IPS DF 19.7 (cell line): ENCODE measurements around the gene VPS26A.
"Not testable (repeated sequence)": the region's sequence is repeated elsewhere in the genome, so short reads cannot be mapped to it uniquely, and the experiment has no call there.

Experiments
- DNase-seq: peaks from one replicate; pipeline ENCODE4 v3.0.0-alpha.2; 2013; ENCODE audit warnings: low read depth, low spot score

VPS26A gene

DNA sequence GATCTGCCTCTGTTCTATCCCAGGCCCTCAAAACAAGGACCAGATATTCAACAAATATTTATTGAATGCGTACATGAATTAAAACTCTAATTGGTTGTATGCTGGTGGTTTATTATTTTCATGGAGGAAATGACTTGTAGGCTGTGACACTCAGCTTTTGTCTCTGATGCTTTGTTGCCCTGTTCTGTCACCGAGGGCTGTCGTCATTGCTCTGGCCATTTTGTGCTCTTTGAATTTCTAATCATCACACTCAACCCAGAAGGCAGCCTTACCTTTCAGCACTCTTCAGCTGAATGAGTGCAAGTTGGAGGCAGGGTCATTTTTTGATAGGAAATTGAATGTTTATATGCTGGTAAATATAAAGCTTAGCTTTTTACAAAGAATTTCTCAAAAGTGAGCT lies 21.5 kb upstream of the VPS26A start:
- DNase-seq: no peak

- no peak for DNase-seq
Observed at GRCh38 chr10:69103784-69104183, 20.2 kb upstream of the VPS26A start.

GRCh38 chr10:69104994-69105790 lies 18.8 kb upstream of the VPS26A start:
- no peak for DNase-seq

DNA sequence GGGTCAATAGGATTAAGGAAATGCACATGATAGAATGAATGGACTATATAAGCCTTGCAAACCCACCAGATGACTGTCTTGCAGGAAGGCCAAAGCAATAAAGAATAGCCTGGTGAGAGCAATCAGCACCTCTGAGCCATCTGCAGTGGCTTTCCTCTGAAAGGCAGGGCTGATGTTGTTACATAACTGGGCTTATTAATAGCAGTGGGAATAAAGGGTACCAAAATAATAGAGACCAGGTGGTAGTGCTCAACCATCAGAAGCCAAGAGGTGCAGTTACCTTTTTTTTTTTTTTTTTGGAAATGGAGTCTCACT lies 16.8 kb upstream of the VPS26A start:
- no peak for DNase-seq

- DNase-seq: no peak
Observed at GRCh38 chr10:69107699-69108098, 16.3 kb upstream of the VPS26A start.

DNA sequence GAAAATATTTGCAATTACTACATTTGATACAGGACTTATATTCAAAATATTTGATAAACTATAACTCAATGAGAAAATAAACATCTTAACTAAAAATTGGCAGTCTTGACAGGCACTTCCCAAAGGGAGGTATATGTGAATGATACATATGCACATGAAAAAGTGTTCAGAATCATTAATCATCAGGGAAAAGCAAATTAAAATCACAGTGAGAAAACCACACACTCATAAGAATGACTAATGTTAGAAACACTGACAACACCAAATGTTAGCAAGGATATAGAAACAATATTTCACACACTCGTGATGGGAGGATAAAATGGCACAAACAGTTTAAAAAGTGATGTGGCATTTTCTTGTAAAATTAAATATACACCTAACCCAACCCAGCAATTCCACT lies 4.1 kb upstream of the VPS26A start:
- no peak for DNase-seq

- DNase-seq: no peak
Observed at GRCh38 chr10:69123306-69123746, 652 bp upstream of the VPS26A start.

DNA sequence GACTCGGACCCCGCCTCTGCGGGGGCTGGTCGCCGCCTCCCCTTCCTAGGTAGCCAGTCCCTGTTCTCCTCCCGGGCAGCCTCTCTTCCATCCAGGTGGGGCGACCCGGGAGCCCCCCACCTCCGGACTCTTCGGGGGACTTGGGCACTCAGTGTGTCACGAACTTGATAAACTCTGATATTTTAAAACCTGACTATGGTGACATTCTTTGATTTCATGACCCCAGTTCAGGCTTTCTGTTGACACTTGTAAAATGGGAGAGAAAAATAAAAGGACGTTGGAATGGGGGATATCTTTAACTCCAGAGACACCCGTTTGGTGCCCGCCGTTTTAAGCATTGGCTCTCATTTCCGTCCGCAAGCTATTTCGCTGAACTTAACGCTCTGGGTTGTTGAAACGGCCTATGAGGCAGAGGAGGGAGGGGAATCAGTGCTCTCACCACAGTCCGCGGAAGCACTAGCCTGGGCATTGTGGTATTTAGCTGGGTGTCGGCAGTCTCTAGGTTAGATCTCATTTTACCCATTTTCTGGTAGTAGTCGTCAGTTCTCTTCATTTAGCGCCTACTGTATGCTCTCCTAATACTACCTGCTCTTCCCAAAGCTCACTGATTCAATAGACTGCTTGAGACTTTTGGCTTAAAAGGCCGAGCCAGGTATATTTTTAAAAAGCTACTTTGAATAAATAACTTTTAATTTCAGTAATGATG lies 738 bp downstream of the VPS26A start:
- DNase-seq: no peak

- DNase-seq: no peak
Observed at GRCh38 chr10:69125554-69125953, 1.6 kb downstream of the VPS26A start.

DNA sequence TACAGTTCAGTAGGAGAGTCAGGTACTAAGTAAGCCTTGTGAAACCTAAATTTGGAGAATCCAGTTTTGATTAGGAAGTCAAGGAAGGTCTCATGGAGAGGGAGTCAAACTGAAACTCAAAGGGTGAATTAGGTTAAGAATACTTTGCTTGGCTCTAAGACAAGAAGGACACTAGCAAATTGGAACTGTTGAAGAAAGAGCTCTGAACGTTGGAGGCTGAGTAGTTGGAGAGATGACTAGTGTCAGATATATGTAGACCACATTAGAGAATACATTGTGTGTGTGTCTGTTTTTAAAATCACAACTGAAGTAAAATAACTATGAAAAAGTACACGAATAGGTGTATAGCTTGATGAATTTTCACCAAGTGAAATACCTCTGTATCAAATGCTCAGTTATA lies 6.3 kb downstream of the VPS26A start:
- DNase-seq: no peak

DNA sequence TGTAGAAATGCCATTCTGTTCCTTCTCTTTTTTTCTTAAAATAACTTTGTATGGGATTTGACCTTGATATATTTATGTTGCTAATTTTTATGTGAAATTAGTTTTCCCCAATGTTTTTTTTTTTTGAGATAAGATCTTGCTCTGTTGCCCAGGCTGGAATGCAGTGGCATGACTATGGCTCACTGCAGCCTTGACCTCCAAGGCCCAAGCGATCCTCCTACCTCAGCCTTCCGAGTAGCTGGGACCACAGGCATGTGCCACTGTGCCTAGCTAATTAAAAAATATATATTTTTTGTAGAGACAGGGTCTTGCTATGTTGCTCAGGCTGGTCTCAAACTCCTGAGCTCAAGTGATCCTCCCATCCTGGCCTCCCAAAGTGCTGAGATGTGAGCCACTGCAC lies 16.0 kb downstream of the VPS26A start:
- DNase-seq: no peak

DNA sequence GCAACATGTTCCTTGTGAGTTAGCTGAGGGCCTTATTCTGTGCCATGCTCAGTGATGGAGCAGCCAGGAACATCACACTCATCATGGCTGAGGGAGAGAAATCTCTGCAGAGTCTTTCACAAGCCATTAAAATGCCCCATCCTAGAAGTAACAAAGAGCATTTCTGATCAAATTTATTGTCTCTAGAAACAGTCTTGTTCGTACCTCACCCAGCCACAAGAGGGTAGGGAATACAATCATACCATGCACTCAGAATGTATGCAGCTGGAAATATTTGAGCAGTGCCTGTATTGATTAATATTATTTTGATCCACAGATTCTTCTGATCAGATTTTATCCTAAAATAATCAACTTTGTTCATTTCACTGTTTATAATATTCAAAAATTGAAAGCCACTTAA lies 17.3 kb downstream of the VPS26A start:
- DNase-seq: no peak

- DNase-seq: not testable (repeated sequence)
Observed at GRCh38 chr10:69142074-69142473, 18.1 kb downstream of the VPS26A start.

DNA sequence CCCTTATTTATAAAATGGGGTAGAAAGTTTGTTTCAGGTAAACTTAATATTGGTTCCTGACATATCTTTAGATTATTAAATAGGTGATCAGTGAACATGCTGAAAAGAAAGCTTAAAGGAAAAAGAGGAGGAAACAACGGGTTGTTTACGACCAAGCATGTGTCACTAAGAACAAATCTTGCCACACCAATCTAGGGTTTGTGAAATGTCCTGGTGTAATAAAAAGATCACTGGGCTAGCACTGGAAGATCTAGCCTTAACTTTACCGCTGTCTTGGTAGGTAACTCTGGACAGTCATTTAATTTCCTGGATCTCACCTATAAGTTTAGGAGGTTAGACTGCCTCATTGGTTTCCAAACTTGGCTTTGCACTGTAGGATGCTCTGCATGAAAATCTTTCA lies 19.0 kb downstream of the VPS26A start:
- DNase-seq: no peak

- DNase-seq: no peak
Observed at GRCh38 chr10:69145329-69145728, 21.4 kb downstream of the VPS26A start.

DNA sequence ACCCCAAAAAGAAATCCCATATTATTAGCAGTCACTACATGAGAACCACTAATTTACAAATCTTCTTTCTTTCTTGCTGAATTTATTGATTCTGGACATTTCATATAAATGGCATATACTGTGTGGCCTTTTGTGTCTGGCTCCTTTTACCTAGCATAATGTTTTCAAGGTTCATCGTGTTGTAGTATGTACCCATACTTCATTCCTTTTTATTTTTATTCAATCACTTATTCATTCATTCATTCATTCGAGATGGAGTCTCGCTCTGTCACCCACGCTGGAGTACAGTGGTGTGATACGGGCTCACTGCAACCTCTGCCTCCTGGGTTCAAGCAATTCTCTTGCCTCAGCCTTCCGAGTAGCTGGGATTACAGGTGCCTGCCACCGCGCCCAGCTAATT lies 21.9 kb downstream of the VPS26A start:
- DNase-seq: no peak

- no peak for DNase-seq
Observed at GRCh38 chr10:69146759-69147158, 22.8 kb downstream of the VPS26A start.

DNA sequence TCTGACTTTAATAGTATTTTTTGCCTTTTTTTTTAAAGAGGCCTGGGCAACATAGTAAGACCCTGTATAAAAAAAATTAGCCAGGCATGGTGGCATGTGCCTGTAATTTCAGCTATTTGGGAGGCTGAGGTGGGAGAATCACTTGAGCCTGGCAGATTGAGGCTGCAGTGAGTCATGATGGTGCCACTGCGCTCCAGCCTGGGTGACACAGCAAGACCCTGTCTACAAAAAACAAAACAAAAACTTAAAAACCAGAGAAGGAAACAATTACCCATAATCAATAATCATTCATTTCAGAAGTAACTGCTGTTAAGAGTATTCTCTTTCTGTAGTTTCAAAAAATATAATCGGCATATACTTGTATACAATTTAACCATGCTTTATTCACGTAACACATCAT lies 28.0 kb downstream of the VPS26A start:
- no peak for DNase-seq

DNA sequence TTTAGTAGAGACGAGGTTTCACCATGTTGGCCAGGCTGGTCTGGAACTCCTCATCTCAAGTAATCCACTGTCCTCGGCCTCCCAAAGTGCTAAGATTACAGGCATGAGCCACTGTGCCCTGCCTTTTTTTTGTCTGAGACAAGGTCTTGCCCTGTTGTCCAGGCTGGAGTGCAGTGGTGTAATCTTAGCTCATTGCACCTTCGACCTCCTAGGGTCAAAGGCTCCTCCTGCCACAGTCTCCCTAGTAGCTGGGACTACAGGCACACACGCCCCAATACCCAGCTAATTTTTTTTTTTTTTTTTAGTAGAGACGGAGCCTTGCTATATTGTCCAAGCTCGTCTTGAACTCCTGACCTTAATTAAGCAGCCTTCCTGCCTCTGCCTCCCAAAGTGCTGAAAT lies 29.2 kb downstream of the VPS26A start:
- DNase-seq: no peak

GRCh38 chr10:69160809-69161241 lies 36.8 kb downstream of the VPS26A start:
- no peak for DNase-seq

- no peak for DNase-seq
Observed at GRCh38 chr10:69168493-69168892, 44.5 kb downstream of the VPS26A start.

- no peak for DNase-seq
Observed at GRCh38 chr10:69172241-69172982, 48.4 kb downstream of the VPS26A start.

DNA sequence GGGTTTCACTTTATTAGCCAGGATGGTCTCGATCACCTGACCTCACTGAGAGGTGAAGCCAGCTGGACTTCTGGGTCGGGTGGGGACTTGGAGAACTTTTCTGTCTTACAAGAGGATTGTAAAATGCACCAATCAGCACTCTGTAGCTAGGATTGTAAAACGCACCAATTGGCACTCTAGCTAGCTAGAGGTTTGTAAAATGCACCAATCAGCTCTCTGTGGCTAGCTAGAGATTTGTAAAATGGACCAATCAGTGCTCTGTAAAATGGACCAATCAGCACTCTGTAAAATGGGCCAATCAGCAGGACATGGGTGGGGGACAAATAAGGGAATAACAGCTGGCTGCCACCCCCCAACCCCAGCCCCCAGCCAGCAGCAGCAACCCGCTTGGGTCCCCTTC lies 51.3 kb downstream of the VPS26A start:
- not testable (repeated sequence) for DNase-seq
